Choroid plexus epithelial cell (primary cell): ENCODE results near the gene TPSG1.

Source experiments
- DNase-seq: peaks from one replicate; pipeline ENCODE4 v3.0.0-alpha.2; 2010; ENCODE audit warnings: low read depth
- H3K4me3 ChIP-seq: 2 replicates; pipeline ENCODE4 v1.5.1; 2011; ENCODE audit warnings: low read depth, mild to moderate bottlenecking, control low read depth, low read length, moderate library complexity
- TF ChIP-seq, protein P1 (sequence below): conservative IDR thresholded peaks from 2 replicates; pipeline ENCODE4 v1.5.1; 2011; ENCODE audit warnings: low read depth, mild to moderate bottlenecking, control low read depth, inconsistent platforms, low read length, moderate library complexity

TPSG1 gene

DNA sequence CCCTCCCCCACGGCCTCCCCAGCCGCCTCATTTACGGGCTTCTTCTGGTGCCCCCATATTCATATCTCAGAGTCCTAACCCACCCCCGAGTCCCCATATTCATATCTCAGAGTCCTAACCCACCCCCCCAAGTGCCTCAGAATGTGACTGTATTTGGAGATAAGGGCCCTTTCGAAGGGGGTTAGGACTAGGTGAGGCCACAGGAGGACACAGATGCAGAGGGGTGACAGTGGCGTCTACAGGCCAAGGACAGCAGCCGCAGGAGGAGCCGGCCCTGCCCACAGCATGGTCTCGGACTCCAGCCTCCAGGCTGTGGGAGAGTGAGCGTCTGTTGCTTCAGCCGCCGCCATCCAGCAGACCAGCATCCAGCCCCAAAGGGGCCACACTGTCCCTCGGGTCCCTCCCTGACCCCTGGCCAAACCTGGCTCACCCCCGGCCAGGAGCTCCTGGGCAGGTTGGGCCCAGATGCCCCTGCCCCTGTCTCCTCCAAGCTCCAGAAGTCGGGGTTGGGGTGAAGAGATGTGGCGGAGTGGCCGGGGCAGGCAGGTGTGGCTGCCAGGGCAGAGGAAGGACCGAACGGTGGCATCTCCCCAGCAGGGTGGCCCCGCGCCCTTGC is 46.7 kb downstream of the TPSG1 start:
- no peak for DNase-seq
- no peak overlapping the region for H3K4me3 ChIP-seq
- TF ChIP-seq, protein P1, sequence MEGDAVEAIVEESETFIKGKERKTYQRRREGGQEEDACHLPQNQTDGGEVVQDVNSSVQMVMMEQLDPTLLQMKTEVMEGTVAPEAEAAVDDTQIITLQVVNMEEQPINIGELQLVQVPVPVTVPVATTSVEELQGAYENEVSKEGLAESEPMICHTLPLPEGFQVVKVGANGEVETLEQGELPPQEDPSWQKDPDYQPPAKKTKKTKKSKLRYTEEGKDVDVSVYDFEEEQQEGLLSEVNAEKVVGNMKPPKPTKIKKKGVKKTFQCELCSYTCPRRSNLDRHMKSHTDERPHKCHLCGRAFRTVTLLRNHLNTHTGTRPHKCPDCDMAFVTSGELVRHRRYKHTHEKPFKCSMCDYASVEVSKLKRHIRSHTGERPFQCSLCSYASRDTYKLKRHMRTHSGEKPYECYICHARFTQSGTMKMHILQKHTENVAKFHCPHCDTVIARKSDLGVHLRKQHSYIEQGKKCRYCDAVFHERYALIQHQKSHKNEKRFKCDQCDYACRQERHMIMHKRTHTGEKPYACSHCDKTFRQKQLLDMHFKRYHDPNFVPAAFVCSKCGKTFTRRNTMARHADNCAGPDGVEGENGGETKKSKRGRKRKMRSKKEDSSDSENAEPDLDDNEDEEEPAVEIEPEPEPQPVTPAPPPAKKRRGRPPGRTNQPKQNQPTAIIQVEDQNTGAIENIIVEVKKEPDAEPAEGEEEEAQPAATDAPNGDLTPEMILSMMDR, result no peak

DNA sequence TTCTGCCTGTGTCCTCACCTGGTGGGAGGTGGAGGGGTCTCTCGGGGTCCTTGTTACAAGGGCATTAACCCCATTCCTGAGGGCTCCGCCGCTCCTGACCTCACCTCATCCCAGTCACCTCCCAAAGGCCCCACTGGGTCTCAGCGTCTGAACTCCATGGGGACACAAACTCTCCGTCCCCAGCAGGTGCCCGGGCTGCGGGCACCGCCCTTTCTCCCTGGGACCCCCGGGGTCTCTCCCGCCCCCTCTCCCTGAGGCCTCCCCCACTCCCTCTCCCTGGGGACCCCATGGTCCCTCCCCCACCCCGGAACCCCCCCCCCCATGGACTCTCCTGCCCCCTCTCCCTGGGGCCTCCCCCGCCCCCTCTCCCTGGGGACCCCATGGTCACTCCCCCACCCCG is 47.3 kb downstream of the TPSG1 start:
- TF ChIP-seq, protein P1, result no peak

GRCh38 chr16:1177053-1177452 is 48.0 kb downstream of the TPSG1 start:
- TF ChIP-seq, protein P1, result no peak
- no peak for DNase-seq

More for the DNA sequence above, 47.3 kb downstream of the TPSG1 start:
- DNase-seq, result no peak
- no peak overlapping the region for H3K4me3 ChIP-seq

DNA sequence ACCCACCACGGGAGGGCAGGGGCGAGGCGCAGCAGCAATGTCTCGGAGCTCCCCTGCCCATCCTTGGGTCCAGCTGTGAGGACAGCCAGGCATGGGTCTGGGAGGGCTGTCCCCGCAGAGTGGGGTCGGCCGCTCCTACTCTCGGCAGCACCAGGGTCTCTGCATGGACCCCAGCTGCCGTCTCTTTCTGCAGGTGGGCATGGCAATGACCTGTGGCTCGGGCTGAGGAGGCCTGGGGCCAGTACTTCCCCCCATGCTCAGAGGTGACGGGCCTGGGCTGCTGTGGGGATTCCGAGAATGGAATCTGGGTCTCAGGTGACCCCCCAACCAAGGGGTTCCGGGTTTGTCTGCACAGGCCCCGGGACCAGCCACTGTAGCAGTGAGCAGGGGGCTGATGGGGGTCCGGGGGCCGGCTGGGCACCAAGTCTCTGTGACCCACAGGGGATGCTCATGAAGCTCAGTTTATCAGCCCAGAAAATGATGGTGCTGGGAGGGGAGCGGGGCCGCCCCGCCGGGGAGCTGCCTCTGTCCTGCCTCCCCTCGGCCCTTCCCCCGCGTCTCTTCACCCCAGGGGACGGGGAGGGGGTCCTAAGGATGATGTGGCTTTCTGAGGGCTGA is 48.7 kb downstream of the TPSG1 start:
- DNase-seq, result no peak
- TF ChIP-seq, protein P1, result no peak
- H3K4me3 ChIP-seq, result no peak overlapping the region

More at GRCh38 chr16:1177053-1177452, 48.0 kb downstream of the TPSG1 start:
- no peak overlapping the region for H3K4me3 ChIP-seq

DNA sequence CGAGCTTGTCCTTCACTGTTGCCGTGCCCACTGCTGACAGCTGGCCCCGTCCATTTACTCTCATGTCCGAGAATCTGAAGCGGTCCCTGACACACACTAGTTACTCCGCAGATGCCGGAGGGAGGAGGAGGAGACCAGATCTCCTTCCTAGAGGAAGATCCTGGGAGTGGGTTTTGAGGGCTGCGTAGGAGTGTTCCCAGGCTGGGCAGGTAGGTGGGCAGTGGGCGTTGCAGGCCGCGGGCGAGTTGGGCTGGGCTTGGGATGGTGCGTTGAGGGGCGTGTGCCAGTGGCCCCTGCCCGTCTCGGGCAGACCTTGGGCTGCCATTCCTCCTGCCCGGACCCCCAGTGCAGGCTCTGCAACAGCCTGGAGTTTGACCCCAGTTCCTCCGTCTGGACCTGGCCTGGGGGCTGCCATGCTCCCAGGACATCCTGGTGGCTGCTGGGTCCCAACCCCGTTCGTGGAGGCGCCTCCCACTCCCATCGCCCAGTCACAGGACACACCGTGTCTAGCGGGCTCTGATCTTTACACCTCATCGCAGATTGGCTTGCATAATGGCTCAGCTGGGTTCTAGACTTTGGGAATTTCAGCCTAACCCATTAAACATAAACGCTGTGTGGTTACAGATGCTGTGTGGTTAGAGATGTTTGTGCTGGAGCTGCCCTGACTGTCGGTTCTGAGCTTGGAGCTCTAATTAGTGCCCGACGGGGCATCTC is 49.3 kb downstream of the TPSG1 start:
- TF ChIP-seq, protein P1, result no peak
- DNase-seq, result peak; percentile 56
- no peak overlapping the region for H3K4me3 ChIP-seq

DNA sequence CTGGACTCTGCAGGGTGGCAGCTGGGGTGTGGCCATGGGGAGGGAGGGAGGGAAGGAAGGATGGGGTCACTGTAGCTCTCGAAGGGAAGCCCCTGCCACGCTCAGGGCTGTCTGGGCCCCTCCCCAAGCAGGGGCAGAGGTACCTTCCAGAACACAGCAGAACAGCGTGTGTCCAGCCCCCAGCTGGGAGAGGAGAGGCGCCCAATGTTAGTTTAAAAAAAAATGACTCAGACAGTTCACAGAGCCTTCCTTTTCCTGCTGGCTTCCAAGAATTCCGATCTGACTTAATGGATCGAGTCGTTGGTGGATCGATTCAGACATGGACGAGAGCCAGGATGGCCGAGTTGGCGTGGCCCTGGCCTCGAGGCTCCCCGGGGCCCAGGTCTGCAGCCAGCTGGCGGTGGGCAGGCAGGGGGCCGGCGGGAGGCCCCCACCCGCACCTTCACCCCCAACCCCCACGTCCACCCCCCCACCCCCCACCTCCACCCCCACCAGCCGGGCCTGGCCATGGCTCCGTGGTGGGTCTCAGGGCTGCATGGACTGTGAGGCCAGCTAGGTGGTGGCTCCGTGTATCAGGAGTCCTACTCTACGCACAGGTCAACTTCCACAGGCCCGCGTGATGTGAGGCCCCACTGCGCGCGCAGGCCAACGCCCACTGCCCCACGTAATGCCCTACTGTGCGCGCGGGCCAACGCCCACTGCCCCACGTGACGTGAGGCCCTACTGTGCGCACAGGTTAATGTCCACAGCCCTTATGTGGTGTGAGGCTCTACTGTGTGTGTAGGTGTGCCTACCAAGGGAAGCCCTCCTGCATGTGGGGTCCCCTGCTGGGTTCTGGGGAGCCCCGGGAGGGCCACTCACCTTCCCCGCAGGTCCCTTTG is 50.4 kb downstream of the TPSG1 start:
- peak; percentile 49 for DNase-seq
- no peak overlapping the region for H3K4me3 ChIP-seq
- TF ChIP-seq, protein P1, result no peak
